Thymus (tissue), 11 donors: ENCODE measurements around the gene C1QTNF1. TPM values are rescaled to one million over a fixed set of nuclear protein-coding genes. Genes with fewer than 3 reads are reported as not detected.

Experiments used
- DNase-seq, 9 donors: peaks; one replicate each; pipeline ENCODE4 v3.0.0-alpha.2; 2013; ENCODE audit warnings: low spot score in 9 of 9, low read depth in 6 of 9, missing footprints in 1 of 9
- H3K27ac ChIP-seq, 2 donors: one replicate each; pipeline ENCODE4 v1.5.1; 2013; ENCODE audit warnings: control low read depth in 1 of 2, low read depth in 1 of 2, low read length in 1 of 2, mild to moderate bottlenecking in 1 of 2, moderate library complexity in 1 of 2
- H3K27me3 ChIP-seq, 2 donors: one replicate each; pipeline ENCODE4 v1.5.1; 2013; ENCODE audit warnings: low read length in 1 of 2; ENCODE audit not compliant: control insufficient read depth in 2 of 2, insufficient read depth in 1 of 2
- H3K36me3 ChIP-seq, 2 donors: one replicate each; pipeline ENCODE4 v1.5.1; 2013; ENCODE audit warnings: low read length in 1 of 2, mild to moderate bottlenecking in 1 of 2, moderate library complexity in 1 of 2; ENCODE audit not compliant: control insufficient read depth in 2 of 2, insufficient read depth in 2 of 2
- H3K4me1 ChIP-seq, 2 donors: one replicate each; pipeline ENCODE4 v1.5.1; 2013; ENCODE audit warnings: low read length in 2 of 2; ENCODE audit not compliant: control insufficient read depth in 2 of 2, insufficient read depth in 2 of 2
- H3K4me3 ChIP-seq, 2 donors: one replicate each; pipeline ENCODE4 v1.5.1; 2013; ENCODE audit warnings: low read length in 2 of 2, control low read depth in 1 of 2, mild to moderate bottlenecking in 1 of 2
- H3K9me3 ChIP-seq, 2 donors: one replicate each; pipeline ENCODE4 v1.5.1; 2013; ENCODE audit warnings: low read length in 1 of 2, mild to moderate bottlenecking in 1 of 2; ENCODE audit not compliant: control insufficient read depth in 2 of 2, insufficient read depth in 1 of 2
- WGBS: extraction: QIAGEN DNeasy Blood & Tissue Kit; methylation state at CpG from one replicate; pipeline ENCODE4 v1.1.7; 2013; 5-methylcytosine and 5-hydroxymethylcytosine counted together
- polyA plus RNA-seq: library from polyadenylated mRNA; stranded (reverse); fragments of 200-250 nt; gene quantifications from one replicate; pipeline ENCODE4 v1.2.3, GENCODE V29; 2013
- total RNA-seq: library from RNA; stranded (reverse); fragments of 120-200 nt; gene quantifications from one replicate; pipeline ENCODE4 v1.2.4, GENCODE V29; 2013
- donor health status: healthy.

The C1QTNF1 gene
- total and polyA plus RNA-seq, 2 donors = 2.2 to 34.9 TPM

- H3K9me3 ChIP-seq = no peaks in the 10 kb centered on the region
- no peak overlapping the region for H3K4me3 ChIP-seq
- H3K27me3 ChIP-seq = no peaks in the 10 kb centered on the region
- peaks cover 8 to 71% of the 10 kb centered on the region in 2 donors for H3K36me3 ChIP-seq
- WGBS = 95% methylated on average over 30 of the region's 30 CpGs
- H3K4me1 ChIP-seq = no peaks in the 10 kb centered on the region
- H3K27ac ChIP-seq = no peak overlapping the region
- no peak for DNase-seq
Measured at GRCh38 chr17:79085154-79085920, 61.4 kb downstream of the C1QTNF1 start.

GRCh38 chr17:79085921-79086551 lies 62.1 kb downstream of the C1QTNF1 start:
- Histone ChIP-seq H3K36me3 (peaks cover 8 to 65% of the 10 kb centered on the region in 2 donors), H3K27me3 (no peaks in the 10 kb centered on the region), H3K9me3 (no peaks in the 10 kb centered on the region), H3K4me3 (no peak overlapping the region), H3K4me1 (no peaks in the 10 kb centered on the region), H3K27ac (no peak overlapping the region)
- 97% methylated on average over 28 of the region's 28 CpGs for WGBS
- no peak for DNase-seq

GRCh38 chr17:79086609-79087427 lies 62.8 kb downstream of the C1QTNF1 start:
- H3K4me3 ChIP-seq = no peak overlapping the region
- WGBS = 94% methylated on average over 33 of the region's 33 CpGs
- no peaks in the 10 kb centered on the region for H3K4me1 ChIP-seq
- peaks cover 8 to 58% of the 10 kb centered on the region in 2 donors for H3K36me3 ChIP-seq
- no peak for DNase-seq
- peaks cover 0 to under 1% of the 10 kb centered on the region in 2 donors for H3K27me3 ChIP-seq
- no peak overlapping the region for H3K27ac ChIP-seq
- no peaks in the 10 kb centered on the region for H3K9me3 ChIP-seq

- H3K4me3 ChIP-seq = no peak overlapping the region
- peaks cover 0 to 3% of the 10 kb centered on the region in 2 donors for H3K27me3 ChIP-seq
- peaks cover 8 to 52% of the 10 kb centered on the region in 2 donors for H3K36me3 ChIP-seq
- DNase-seq = peak in 7 of 9 donors; percentile 35 to 78 (median 61)
- H3K9me3 ChIP-seq = no peaks in the 10 kb centered on the region
- H3K27ac ChIP-seq = no peak overlapping the region
- 60% methylated on average over 12 of the region's 12 CpGs for WGBS
- H3K4me1 ChIP-seq = no peaks in the 10 kb centered on the region
Measured at GRCh38 chr17:79087428-79088143, 63.6 kb downstream of the C1QTNF1 start.

GRCh38 chr17:79088247-79088996 lies 64.5 kb downstream of the C1QTNF1 start:
- Histone ChIP-seq H3K27me3 (peaks cover 0 to 10% of the 10 kb centered on the region in 2 donors), H3K9me3 (no peaks in the 10 kb centered on the region), H3K27ac (no peak overlapping the region), H3K4me3 (no peak overlapping the region), H3K4me1 (peaks cover 3 to 4% of the 10 kb centered on the region in 2 donors), H3K36me3 (peaks cover 3 to 46% of the 10 kb centered on the region in 2 donors)
- no peak for DNase-seq
- WGBS = 96% methylated on average over 26 of the region's 26 CpGs

GRCh38 chr17:79088997-79089328 lies 65.0 kb downstream of the C1QTNF1 start:
- Histone ChIP-seq H3K27ac (no peak overlapping the region), H3K4me1 (peaks cover 3 to 4% of the 10 kb centered on the region in 2 donors), H3K36me3 (peaks cover 0 to 40% of the 10 kb centered on the region in 2 donors), H3K9me3 (no peaks in the 10 kb centered on the region), H3K27me3 (peaks cover 0 to 15% of the 10 kb centered on the region in 2 donors), H3K4me3 (no peak overlapping the region)
- DNase-seq = no peak
- WGBS = 92% methylated on average over 8 of the region's 8 CpGs

GRCh38 chr17:79089720-79090442 lies 65.9 kb downstream of the C1QTNF1 start:
- H3K4me1 ChIP-seq = peaks cover 3 to 4% of the 10 kb centered on the region in 2 donors
- peaks cover 0 to 31% of the 10 kb centered on the region in 2 donors for H3K36me3 ChIP-seq
- H3K9me3 ChIP-seq = no peaks in the 10 kb centered on the region
- H3K27me3 ChIP-seq = peaks cover 0 to 20% of the 10 kb centered on the region in 2 donors
- DNase-seq = no peak
- no peak overlapping the region for H3K4me3 ChIP-seq
- 94% methylated on average over 31 of the region's 31 CpGs for WGBS
- H3K27ac ChIP-seq = no peak overlapping the region
